AG04450 (cell line): ENCODE data around the gene HMX3. TPM values are rescaled to one million over a fixed set of nuclear protein-coding genes. Genes with fewer than 3 reads are reported as not detected.

Experiments
- CTCF ChIA-PET: fragments of 300-600, 350-600 bp; formaldehyde crosslinking; extraction: SDS; loops from one replicate; lab custom pipeline; 2022; ENCODE audit warnings: antibody characterized with exemption, inconsistent platforms; lab: Charles Lee
- POLR2A ChIA-PET: fragments of 350-600 bp; formaldehyde crosslinking; extraction: SDS; loops from one replicate; lab custom pipeline; 2021; ENCODE audit warnings: antibody characterized with exemption, inconsistent platforms; lab: Yijun Ruan, JAX
- DNase-seq: peaks from one replicate; pipeline ENCODE4 v3.0.0-alpha.2; 2011; ENCODE audit warnings: low read depth, low spot score
- H3K27ac ChIP-seq: one replicate; pipeline ENCODE4 v1.5.1; 2012; ENCODE audit warnings: low read depth, low read length, control low read depth
- H3K27me3 ChIP-seq: one replicate; pipeline ENCODE4 v1.6.0; 2012; ENCODE audit warnings: low read length; ENCODE audit not compliant: control insufficient read depth, insufficient read depth
- H3K4me3 ChIP-seq: 2 replicates; pipeline ENCODE4 v1.5.1; 2011; ENCODE audit warnings: mild to moderate bottlenecking, low read depth, low read length, control low read depth
- H3K9me3 ChIP-seq: 2 replicates; pipeline ENCODE4 v1.5.1; 2012; ENCODE audit warnings: low read length; ENCODE audit not compliant: control insufficient read depth, insufficient read depth
- CTCF ChIP-seq: IDR thresholded peaks from 2 replicates; pipeline ENCODE4 v1.5.1; 2011; ENCODE audit warnings: low read depth, low read length, control low read depth, inconsistent platforms
- polyA minus RNA-seq: library from RNA; depleted of rRNA, polyadenylated mRNA; stranded (reverse); fragments of >200 nt; gene quantifications from 2 replicates; pipeline ENCODE4 v1.2.3, GENCODE V29; 2011; rRNA and poly(A)+ RNA removed
- polyA plus RNA-seq: library from polyadenylated mRNA; depleted of rRNA; stranded (reverse); fragments of >200 nt; gene quantifications from 2 replicates; pipeline ENCODE4 v1.2.3, GENCODE V29; 2011; rRNA removed

HMX3 gene
- not detected in 2 replicates for polyA plus RNA-seq
- not detected in 2 replicates for polyA minus RNA-seq

DNA sequence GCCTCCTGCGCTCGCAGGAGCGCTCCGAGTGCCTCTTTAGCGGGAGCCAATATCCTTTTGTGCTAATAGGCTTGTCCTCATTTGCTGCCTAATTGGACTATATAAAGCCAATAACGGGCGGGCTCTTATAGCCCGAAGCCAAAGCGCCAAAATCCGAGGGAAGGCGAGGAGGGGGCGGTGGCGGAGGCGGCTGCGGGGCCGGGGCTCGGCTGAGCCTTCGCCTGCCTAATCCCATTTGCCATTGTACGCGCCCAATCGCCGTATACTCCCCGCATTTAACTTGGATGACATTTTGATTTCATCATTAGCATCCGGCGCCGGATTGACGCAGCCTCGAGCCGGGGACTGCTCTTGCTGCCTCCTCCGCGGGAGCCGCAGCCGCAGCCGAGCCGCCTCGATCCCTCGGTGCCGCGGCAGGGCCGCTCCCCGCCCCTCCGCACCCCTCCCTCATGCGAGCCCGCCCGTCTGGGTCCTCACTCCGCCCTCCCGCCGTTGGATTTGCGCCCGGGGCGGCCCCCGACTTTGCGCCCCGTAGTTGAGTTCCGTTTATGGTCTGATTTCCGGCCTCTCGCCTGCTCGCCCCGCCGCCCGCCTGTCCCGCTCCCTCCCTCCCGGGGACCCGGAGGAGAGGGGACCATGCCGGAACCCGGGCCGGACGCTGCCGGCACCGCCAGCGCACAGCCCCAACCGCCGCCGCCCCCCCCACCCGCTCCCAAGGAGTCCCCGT, at the start of gene HMX3:
Gene HMX3 (plus strand): TSS at position 556 of the 727 bp plus-strand sequence. CDS start 81 bp downstream, at position 637.
- peak within 1 kb of the TSS; percentile 35 for H3K4me3 ChIP-seq
- CTCF ChIA-PET = no interaction called here

DNA sequence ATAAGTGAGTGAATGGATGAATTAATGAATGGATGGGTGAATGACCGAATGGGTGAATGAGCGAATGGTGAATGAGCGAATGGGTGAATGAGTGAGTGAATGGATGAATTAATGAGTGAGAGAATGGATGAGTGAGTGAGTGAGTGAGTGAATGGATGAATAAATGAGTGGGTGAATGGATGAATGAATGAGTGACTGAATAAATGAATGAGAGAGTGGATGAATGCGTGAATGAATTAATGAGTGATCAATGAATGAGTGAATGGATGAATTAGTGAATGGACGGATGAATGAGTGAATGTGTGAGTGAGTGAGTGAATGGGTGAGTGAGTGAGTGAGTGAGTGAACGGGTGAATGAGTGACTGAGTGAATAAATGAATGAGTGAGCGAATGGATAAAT, 49.5 kb upstream of the HMX3 start:
- no peak overlapping the region for H3K4me3 ChIP-seq
- TF ChIP-seq CTCF = no peak
- H3K9me3 ChIP-seq = peaks cover 7% of the 10 kb centered on the region
- H3K27ac ChIP-seq = no peak overlapping the region
- ChIA-PET POLR2A (no interaction called here), CTCF (no interaction called here)
- no peak for DNase-seq
- no peaks in the 10 kb centered on the region for H3K27me3 ChIP-seq

More for the DNA sequence above, at the start of gene HMX3:
- DNase-seq = no peak
- Histone ChIP-seq H3K27ac (no peak within 1 kb of the TSS), H3K27me3 (peaks cover 89% of the 10 kb centered on the region), H3K9me3 (peaks cover 5% of the 10 kb centered on the region; the same call in 1 of the 2 replicates)
- TF ChIP-seq CTCF = no peak
- POLR2A ChIA-PET = no interaction called here

DNA sequence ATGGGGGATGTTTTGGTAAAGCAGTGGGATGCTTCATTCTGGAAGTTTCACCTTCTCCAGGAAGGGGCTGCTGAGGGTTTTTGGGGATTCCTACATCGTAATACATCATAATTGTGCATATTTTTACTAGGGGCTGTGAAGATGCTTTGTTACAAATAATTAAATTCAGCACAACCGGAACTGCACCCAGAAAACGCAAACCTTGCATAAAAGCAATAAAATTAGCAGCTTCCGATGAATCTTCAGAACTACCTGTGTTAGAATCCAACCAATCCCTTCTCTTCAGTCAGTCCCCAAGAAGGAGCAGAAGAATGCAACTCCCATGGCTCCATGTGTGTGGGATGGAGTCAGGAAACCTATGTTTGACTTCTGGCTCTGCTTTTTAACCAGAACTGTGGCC, 48.4 kb upstream of the HMX3 start:
- ChIA-PET CTCF (interaction anchor here (1.2 kb wide), 1 partner anchor 44 kb away, joined by 3 read pairs; no protein-coding TSS in a partner anchor), POLR2A (no interaction called here)
- Histone ChIP-seq H3K27me3 (no peaks in the 10 kb centered on the region), H3K27ac (no peak overlapping the region), H3K4me3 (no peak overlapping the region), H3K9me3 (peaks cover 7% of the 10 kb centered on the region)
- TF ChIP-seq CTCF = no peak
- DNase-seq = no peak

GRCh38 chr10:123087786-123088185, 48.0 kb upstream of the HMX3 start:
- CTCF ChIA-PET = interaction anchor here (1.2 kb wide), 1 partner anchor 45 kb away, joined by 3 read pairs; no protein-coding TSS in a partner anchor
- DNase-seq = no peak

More at GRCh38 chr10:123087786-123088185, 48.0 kb upstream of the HMX3 start:
- Histone ChIP-seq H3K4me3 (no peak overlapping the region), H3K9me3 (peaks cover 7% of the 10 kb centered on the region), H3K27me3 (no peaks in the 10 kb centered on the region), H3K27ac (no peak overlapping the region)
- no peak for TF ChIP-seq CTCF
- POLR2A ChIA-PET = no interaction called here
